Smooth muscle cell (in vitro differentiated cells): Measurements from ENCODE around the gene PLSCR1. TPM values are rescaled to one million over a fixed set of nuclear protein-coding genes. Genes with fewer than 3 reads are reported as not detected.

Experiments used
- DNase-seq: peaks from one replicate; lab custom pipeline; 2025; ENCODE audit not compliant: unreplicated experiment; lab: John Stamatoyannopoulos, UW
- H2AFZ ChIP-seq: fragments of 200-600 bp; sonication (generic); 2 replicates; pipeline ENCODE4 v1.6.0; 2016; ENCODE audit warnings: antibody characterized with exemption, low read depth, mild to moderate bottlenecking
- H3F3A ChIP-seq: fragments of 200-600 bp; sonication (generic); 2 replicates; pipeline ENCODE4 v1.6.0; 2017; ENCODE audit warnings: antibody characterized with exemption, low read depth
- H3K27ac ChIP-seq: fragments of 200-600 bp; sonication (generic); 2 replicates; pipeline ENCODE4 v1.5.1; 2016; ENCODE audit warnings: low read depth, mild to moderate bottlenecking
- H3K27me3 ChIP-seq: fragments of 200-600 bp; sonication (generic); 2 replicates; pipeline ENCODE4 v1.6.1; 2016; ENCODE audit warnings: low read depth, mild to moderate bottlenecking
- H3K36me3 ChIP-seq: fragments of 200-600 bp; sonication (generic); 2 replicates; pipeline ENCODE4 v1.5.1; 2016; ENCODE audit warnings: low read depth
- H3K4me1 ChIP-seq: fragments of 200-600 bp; sonication (generic); 2 replicates; pipeline ENCODE4 v1.5.1; 2016; ENCODE audit warnings: low read depth
- H3K4me2 ChIP-seq: fragments of 200-600 bp; sonication (generic); 2 replicates; pipeline ENCODE4 v1.6.0; 2016; ENCODE audit warnings: mild to moderate bottlenecking
- H3K4me3 ChIP-seq: fragments of 200-600 bp; sonication (generic); 2 replicates; pipeline ENCODE4 v1.5.1; 2016; ENCODE audit warnings: mild to moderate bottlenecking
- H3K79me2 ChIP-seq: fragments of 200-600 bp; sonication (generic); 2 replicates; pipeline ENCODE4 v1.6.0; 2016; ENCODE audit warnings: low read depth, mild to moderate bottlenecking
- H3K9ac ChIP-seq: fragments of 200-600 bp; sonication (generic); 2 replicates; pipeline ENCODE4 v1.6.0; 2016; ENCODE audit warnings: low read depth
- H3K9me3 ChIP-seq: fragments of 200-600 bp; sonication (generic); replicated peaks from 2 replicates; pipeline ENCODE4 v1.5.1; 2016; ENCODE audit warnings: low read depth
- H4K20me1 ChIP-seq: fragments of 200-600 bp; sonication (generic); 2 replicates; pipeline ENCODE4 v1.6.0; 2016; ENCODE audit warnings: low read depth
- WGBS: methylation state at CpG from one replicate; pipeline ENCODE4 v1.1.7; 2016; ENCODE audit warnings: low lambda C conversion rate; 5-methylcytosine and 5-hydroxymethylcytosine counted together
- polyA plus RNA-seq: library from polyadenylated mRNA; unstranded; fragments of >200 nt; fragmentation: Nextera tagmentation; extraction: Ambion mirVana; gene quantifications from 2 replicates; pipeline ENCODE4 v1.2.1, GENCODE V29; 2016
- total RNA-seq: library from RNA; depleted of rRNA; stranded (reverse); fragments of >200 nt; gene quantifications from 2 replicates; pipeline ENCODE4 v1.2.3, GENCODE V29; 2014
- TF ChIP-seq, protein P1 (sequence below): fragments of 200-600 bp; sonication (generic); IDR thresholded peaks from 2 replicates; pipeline ENCODE4 v1.5.1; 2017; ENCODE audit warnings: borderline replicate concordance, mild to moderate bottlenecking, antibody characterized with exemption; ENCODE audit not compliant: insufficient read depth, poor library complexity, severe bottlenecking

Gene PLSCR1
- total and polyA plus RNA-seq, 2 experiments from 2014 or later, result 21.6 to 36.7 TPM

- H3K27me3 ChIP-seq, result no peaks in the 10 kb centered on the region
- DNase-seq, result no peak
- H3K27ac ChIP-seq, result no peak overlapping the region
- TF ChIP-seq, protein P1, sequence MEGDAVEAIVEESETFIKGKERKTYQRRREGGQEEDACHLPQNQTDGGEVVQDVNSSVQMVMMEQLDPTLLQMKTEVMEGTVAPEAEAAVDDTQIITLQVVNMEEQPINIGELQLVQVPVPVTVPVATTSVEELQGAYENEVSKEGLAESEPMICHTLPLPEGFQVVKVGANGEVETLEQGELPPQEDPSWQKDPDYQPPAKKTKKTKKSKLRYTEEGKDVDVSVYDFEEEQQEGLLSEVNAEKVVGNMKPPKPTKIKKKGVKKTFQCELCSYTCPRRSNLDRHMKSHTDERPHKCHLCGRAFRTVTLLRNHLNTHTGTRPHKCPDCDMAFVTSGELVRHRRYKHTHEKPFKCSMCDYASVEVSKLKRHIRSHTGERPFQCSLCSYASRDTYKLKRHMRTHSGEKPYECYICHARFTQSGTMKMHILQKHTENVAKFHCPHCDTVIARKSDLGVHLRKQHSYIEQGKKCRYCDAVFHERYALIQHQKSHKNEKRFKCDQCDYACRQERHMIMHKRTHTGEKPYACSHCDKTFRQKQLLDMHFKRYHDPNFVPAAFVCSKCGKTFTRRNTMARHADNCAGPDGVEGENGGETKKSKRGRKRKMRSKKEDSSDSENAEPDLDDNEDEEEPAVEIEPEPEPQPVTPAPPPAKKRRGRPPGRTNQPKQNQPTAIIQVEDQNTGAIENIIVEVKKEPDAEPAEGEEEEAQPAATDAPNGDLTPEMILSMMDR, result no peak
- no peaks in the 10 kb centered on the region for H4K20me1 ChIP-seq
- no peak overlapping the region for H3K4me3 ChIP-seq
- H2AFZ ChIP-seq, result no peak overlapping the region
- H3K4me1 ChIP-seq, result no peaks in the 10 kb centered on the region
- no peaks in the 10 kb centered on the region for H3K79me2 ChIP-seq
- H3K36me3 ChIP-seq, result no peaks in the 10 kb centered on the region
- H3F3A ChIP-seq, result no peaks in the 10 kb centered on the region
- WGBS, result 42% methylated on average over 1 of the region's 1 CpG
- no peak overlapping the region for H3K9ac ChIP-seq
- H3K9me3 ChIP-seq, result no peaks in the 10 kb centered on the region
- no peak overlapping the region for H3K4me2 ChIP-seq
Observed at GRCh38 chr3:146472611-146473010, 71.8 kb downstream of the PLSCR1 start.

- no peak overlapping the region for H3K4me3 ChIP-seq
- no peak for DNase-seq
- H3F3A ChIP-seq, result no peaks in the 10 kb centered on the region
- TF ChIP-seq, protein P1, result no peak
- H4K20me1 ChIP-seq, result no peaks in the 10 kb centered on the region
- no peaks in the 10 kb centered on the region for H3K79me2 ChIP-seq
- H3K36me3 ChIP-seq, result no peaks in the 10 kb centered on the region
- no peak overlapping the region for H3K27ac ChIP-seq
- H3K9ac ChIP-seq, result no peak overlapping the region
- H2AFZ ChIP-seq, result no peak overlapping the region
- H3K9me3 ChIP-seq, result no peaks in the 10 kb centered on the region
- no peaks in the 10 kb centered on the region for H3K27me3 ChIP-seq
- no peak overlapping the region for H3K4me2 ChIP-seq
- 98% methylated on average over 1 of the region's 1 CpG for WGBS
- no peaks in the 10 kb centered on the region for H3K4me1 ChIP-seq
Observed at GRCh38 chr3:146471012-146471411, 73.4 kb downstream of the PLSCR1 start.

GRCh38 chr3:146470425-146470990 is 73.9 kb downstream of the PLSCR1 start:
- Histone ChIP-seq H3K4me3 (no peak overlapping the region), H3K36me3 (no peaks in the 10 kb centered on the region), H3K9me3 (no peaks in the 10 kb centered on the region), H3K79me2 (no peaks in the 10 kb centered on the region), H2AFZ (no peak overlapping the region), H3K9ac (no peak overlapping the region), H3K27ac (no peak overlapping the region), H3K4me2 (no peak overlapping the region), H3K4me1 (no peaks in the 10 kb centered on the region), H3F3A (no peaks in the 10 kb centered on the region), H4K20me1 (no peaks in the 10 kb centered on the region), H3K27me3 (no peaks in the 10 kb centered on the region)
- TF ChIP-seq, protein P1, result no peak
- DNase-seq, result no peak
- 86% methylated on average over 9 of the region's 9 CpGs for WGBS
